ENCODE data around the gene NKAIN4. TPM values are rescaled to one million over a fixed set of nuclear protein-coding genes. Genes with fewer than 3 reads are reported as not detected.

NKAIN4 gene
- total RNA-seq, 1 donor from 2014 or later: 3.0 TPM

DNA sequence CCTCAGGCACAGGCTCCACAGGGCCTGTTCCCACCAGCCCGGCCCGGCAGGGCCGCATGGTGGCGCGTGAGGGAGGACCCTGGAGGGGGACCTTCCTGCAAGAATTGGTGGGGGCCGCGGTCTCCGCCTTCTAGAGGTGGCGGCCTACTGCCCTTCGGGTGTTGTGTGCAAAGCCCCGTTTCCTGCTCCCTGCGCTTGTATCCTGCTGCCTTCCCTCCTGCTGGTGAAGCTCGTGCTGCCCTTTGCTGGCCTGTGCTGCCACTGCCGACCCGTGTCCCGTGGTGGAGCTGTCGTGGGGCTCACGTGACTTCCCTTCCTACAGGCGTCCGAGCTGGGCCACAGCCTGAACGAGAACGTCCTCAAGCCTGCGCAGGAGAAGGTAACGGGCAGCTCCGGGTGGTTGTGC, 30.3 kb upstream of the NKAIN4 start:
- peak overlapping the region; percentile 74 for H3K27ac Mint-ChIP-seq (ENCODE audit: unreplicated experiment)
- H3K4me3 Mint-ChIP-seq (ENCODE audit: unreplicated experiment): no peak overlapping the region
- TF ChIP-seq, protein P1, sequence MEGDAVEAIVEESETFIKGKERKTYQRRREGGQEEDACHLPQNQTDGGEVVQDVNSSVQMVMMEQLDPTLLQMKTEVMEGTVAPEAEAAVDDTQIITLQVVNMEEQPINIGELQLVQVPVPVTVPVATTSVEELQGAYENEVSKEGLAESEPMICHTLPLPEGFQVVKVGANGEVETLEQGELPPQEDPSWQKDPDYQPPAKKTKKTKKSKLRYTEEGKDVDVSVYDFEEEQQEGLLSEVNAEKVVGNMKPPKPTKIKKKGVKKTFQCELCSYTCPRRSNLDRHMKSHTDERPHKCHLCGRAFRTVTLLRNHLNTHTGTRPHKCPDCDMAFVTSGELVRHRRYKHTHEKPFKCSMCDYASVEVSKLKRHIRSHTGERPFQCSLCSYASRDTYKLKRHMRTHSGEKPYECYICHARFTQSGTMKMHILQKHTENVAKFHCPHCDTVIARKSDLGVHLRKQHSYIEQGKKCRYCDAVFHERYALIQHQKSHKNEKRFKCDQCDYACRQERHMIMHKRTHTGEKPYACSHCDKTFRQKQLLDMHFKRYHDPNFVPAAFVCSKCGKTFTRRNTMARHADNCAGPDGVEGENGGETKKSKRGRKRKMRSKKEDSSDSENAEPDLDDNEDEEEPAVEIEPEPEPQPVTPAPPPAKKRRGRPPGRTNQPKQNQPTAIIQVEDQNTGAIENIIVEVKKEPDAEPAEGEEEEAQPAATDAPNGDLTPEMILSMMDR (IDR thresholded peaks at IDR 0.05): no peak
- DNase-seq (ENCODE audit: low spot score): no peak
- no peaks in the 10 kb centered on the region for H3K9me3 Mint-ChIP-seq (ENCODE audit: low read depth)
- no peaks in the 10 kb centered on the region for H3K4me1 Mint-ChIP-seq (ENCODE audit: low read depth)
- H3K36me3 Mint-ChIP-seq (ENCODE audit: low read depth): peaks cover 27% of the 10 kb centered on the region
- H3K27me3 Mint-ChIP-seq (ENCODE audit: low read depth): no peaks in the 10 kb centered on the region

DNA sequence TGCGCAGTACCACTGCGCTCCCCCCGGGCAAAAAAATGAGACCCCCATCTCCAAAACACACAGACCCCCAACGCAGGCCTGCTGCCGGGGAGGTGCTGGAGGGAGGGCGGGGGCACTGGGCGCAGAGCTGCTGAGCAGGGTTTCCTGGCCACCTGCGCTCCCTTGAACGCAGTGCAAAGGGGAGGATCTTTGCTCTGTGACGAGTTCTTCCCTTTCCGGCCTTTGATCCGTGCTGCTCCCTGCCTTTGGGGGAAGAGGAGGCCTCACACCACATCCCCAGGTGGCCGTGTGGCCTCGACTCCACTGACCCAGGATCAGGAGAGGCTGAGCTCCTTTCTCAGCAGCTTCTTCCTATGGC, 29.8 kb upstream of the NKAIN4 start:
- Mint-ChIP-seq H3K36me3 (ENCODE audit: low read depth) (peaks cover 32% of the 10 kb centered on the region), H3K4me1 (ENCODE audit: low read depth) (no peaks in the 10 kb centered on the region), H3K4me3 (ENCODE audit: unreplicated experiment) (no peak overlapping the region), H3K27ac (ENCODE audit: unreplicated experiment) (no peak overlapping the region), H3K9me3 (ENCODE audit: low read depth) (no peaks in the 10 kb centered on the region), H3K27me3 (ENCODE audit: low read depth) (no peaks in the 10 kb centered on the region)
- DNase-seq (ENCODE audit: low spot score): no peak
- TF ChIP-seq, protein P1 (IDR thresholded peaks at IDR 0.05): no peak

DNA sequence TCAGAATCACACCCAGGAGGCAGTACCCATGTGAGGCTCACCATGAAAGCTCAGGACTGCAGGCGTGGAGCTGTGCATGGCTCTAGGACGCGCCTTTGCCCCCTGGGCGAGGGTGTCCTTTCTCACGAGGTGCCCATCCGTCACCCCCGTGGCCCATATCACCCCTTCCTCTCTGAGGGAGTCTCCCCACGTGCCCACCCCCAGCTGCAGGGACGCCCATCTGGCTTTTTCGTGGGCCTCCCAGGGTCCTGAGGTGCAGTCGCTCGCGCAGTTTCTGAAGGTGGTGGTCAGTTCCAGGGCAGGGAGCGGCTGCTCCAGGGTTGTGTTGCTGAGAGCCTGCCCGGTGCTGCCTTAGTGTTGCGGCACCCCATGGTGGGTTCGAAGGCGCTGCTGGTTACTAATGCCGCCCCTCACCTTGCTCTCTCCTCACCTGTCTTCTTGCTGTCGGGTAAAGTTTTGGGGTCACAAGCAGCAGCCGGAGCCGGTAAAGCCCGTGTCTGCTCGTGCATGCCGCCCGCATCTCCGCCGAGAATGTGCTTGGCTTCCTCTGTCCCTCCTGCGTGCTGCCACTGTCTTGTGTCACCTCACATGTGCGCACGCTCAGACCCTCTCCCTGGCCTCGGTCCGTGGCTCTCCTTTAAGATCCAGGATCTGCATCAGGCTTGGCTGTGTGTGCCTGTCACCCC, 29.3 kb upstream of the NKAIN4 start:
- TF ChIP-seq, protein P1 (IDR thresholded peaks at IDR 0.05): no peak
- Mint-ChIP-seq H3K4me1 (ENCODE audit: low read depth) (no peaks in the 10 kb centered on the region), H3K9me3 (ENCODE audit: low read depth) (no peaks in the 10 kb centered on the region), H3K4me3 (ENCODE audit: unreplicated experiment) (no peak overlapping the region), H3K27me3 (ENCODE audit: low read depth) (no peaks in the 10 kb centered on the region), H3K27ac (ENCODE audit: unreplicated experiment) (no peak overlapping the region), H3K36me3 (ENCODE audit: low read depth) (peaks cover 30% of the 10 kb centered on the region)
- DNase-seq (ENCODE audit: low spot score): no peak

DNA sequence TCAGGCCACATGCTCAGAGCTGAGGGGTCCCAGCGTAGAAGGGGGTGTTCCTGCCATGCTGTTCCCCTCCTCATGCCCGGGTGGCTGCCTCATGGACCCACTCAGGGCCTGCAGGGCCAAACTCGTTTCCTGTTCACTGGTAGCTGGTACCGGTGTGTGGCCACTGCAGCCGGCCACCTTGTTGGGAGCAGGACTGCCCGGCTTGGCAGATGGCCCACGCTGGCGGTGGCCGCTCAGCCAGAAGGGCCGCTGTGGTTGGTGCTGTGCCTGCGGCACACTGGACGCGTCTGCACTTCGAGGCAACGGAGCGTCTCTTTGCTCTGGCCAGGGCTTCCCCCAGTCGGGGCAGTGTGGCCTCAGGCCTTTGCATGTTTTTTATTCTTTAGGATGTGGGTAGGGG, 28.7 kb upstream of the NKAIN4 start:
- H3K27ac Mint-ChIP-seq (ENCODE audit: unreplicated experiment): no peak overlapping the region
- no peaks in the 10 kb centered on the region for H3K27me3 Mint-ChIP-seq (ENCODE audit: low read depth)
- no peak overlapping the region for H3K4me3 Mint-ChIP-seq (ENCODE audit: unreplicated experiment)
- peaks cover 31% of the 10 kb centered on the region for H3K36me3 Mint-ChIP-seq (ENCODE audit: low read depth)
- TF ChIP-seq, protein P1 (IDR thresholded peaks at IDR 0.05): no peak
- H3K4me1 Mint-ChIP-seq (ENCODE audit: low read depth): no peaks in the 10 kb centered on the region
- no peaks in the 10 kb centered on the region for H3K9me3 Mint-ChIP-seq (ENCODE audit: low read depth)
- no peak for DNase-seq (ENCODE audit: low spot score)

DNA sequence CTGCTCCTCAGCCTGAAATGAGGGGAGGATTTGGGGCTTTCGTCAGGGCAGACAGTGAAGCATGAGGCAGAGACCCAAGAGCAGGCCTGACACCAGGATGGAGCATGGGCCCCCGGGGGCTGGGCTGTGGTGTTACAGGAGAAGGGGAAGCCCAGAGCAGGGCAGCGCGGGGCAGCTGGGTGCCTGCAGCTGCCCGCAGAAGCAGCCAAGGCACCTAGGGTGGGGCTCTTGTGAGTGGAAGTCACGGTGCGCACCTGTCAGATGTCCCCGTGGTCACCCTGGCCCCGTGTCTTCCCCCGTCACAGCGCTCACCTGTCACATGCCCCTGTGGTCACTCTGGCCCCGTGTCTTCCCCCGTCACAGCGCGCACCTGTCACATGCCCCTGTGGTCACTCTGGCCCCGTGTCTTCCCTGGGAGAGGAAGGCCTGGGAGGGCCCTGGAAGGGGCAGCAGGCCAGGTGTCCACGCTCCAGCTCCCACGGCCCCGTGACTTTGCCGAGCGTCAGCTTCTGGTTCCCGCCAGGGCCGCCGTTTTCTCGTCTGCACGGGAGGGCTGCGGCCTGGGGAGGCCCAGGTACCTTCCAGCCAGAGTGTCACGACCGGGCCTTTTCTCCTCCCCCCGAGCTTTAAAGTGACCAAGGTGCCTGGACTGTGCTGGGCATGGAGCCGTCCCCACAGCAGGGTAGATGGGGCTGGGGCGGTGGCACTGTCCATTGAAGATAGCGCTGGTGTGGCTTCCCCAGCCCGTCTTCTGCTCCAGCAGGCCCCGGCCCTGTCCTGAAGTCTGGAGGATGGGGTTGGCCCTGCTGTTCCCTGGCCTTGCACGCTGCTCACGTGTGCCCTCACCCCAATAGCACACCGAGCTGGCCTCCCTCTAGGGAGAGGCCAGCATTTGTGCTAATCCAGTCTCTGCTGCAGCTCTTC, 27.7 kb upstream of the NKAIN4 start:
- no peak overlapping the region for H3K27ac Mint-ChIP-seq (ENCODE audit: unreplicated experiment)
- H3K9me3 Mint-ChIP-seq (ENCODE audit: low read depth): no peaks in the 10 kb centered on the region
- H3K36me3 Mint-ChIP-seq (ENCODE audit: low read depth): peaks cover 30% of the 10 kb centered on the region
- no peak for DNase-seq (ENCODE audit: low spot score)
- TF ChIP-seq, protein P1 (IDR thresholded peaks at IDR 0.05): no peak
- no peak overlapping the region for H3K4me3 Mint-ChIP-seq (ENCODE audit: unreplicated experiment)
- H3K4me1 Mint-ChIP-seq (ENCODE audit: low read depth): no peaks in the 10 kb centered on the region
- no peaks in the 10 kb centered on the region for H3K27me3 Mint-ChIP-seq (ENCODE audit: low read depth)

All from chondrocyte (in vitro differentiated cells).